Hepatocyte (in vitro differentiated cells): ENCODE results near the gene RAB28.

Experiments used
- EZH2 ChIP-seq: fragments of 200-600 bp; sonication (generic); IDR thresholded peaks from 2 replicates; pipeline ENCODE4 v1.6.1; 2016; ENCODE audit warnings: antibody characterized with exemption, mild to moderate bottlenecking, borderline replicate concordance
- EZH2phosphoT487 ChIP-seq: fragments of 200-600 bp; sonication (generic); IDR thresholded peaks from one replicate; pipeline ENCODE4 v1.6.1; 2018; ENCODE audit warnings: antibody characterized with exemption, mild to moderate bottlenecking, low read depth, moderate library complexity; ENCODE audit not compliant: unreplicated experiment, severe bottlenecking
- TF ChIP-seq, protein P1 (sequence below): fragments of 200-600 bp; sonication (generic); IDR thresholded peaks from 2 replicates; pipeline ENCODE4 v1.5.1; 2016; ENCODE audit warnings: antibody characterized with exemption, mild to moderate bottlenecking; ENCODE audit not compliant: poor library complexity

DNA sequence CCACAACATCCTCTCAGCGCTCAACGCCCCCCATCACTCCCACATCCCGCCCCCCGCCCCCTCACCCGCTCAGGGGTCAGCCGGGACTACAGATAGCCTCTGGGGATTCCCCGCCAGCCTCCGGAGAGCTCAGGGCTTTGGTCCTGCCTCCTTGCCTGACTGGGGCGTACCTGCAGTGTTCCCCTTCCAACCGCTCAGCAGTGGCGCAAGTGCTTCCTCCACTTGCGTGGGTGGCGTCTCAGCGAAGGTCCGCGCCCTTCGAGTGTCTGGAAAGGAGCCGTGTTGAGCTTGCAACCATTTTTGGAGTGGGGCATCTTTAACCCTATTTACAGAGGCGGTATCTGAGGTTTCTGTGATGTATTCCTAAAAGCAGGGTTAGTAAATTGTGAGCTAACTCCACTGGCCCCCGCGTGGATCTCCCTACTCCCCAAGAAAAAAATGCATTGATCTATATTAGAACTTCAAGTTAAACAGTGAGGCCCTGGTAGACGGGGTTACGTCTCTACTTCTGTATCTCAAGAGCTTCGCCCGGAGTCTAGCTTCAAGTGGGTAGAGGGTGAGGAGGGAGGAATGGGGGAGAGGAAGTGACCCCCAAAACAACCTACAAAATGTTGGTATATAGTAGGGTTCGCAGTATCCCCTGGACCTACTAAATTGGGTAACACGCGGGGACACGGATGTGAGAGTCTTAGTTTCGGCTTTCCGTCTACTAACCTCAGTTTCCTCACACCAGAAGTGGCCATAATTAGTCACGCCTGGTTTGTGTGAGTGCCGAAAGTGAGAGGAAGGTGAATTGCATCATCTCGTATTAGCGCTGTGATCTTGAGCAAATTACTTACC lies 44.1 kb upstream of the RAB28 start:
- TF ChIP-seq, protein P1, sequence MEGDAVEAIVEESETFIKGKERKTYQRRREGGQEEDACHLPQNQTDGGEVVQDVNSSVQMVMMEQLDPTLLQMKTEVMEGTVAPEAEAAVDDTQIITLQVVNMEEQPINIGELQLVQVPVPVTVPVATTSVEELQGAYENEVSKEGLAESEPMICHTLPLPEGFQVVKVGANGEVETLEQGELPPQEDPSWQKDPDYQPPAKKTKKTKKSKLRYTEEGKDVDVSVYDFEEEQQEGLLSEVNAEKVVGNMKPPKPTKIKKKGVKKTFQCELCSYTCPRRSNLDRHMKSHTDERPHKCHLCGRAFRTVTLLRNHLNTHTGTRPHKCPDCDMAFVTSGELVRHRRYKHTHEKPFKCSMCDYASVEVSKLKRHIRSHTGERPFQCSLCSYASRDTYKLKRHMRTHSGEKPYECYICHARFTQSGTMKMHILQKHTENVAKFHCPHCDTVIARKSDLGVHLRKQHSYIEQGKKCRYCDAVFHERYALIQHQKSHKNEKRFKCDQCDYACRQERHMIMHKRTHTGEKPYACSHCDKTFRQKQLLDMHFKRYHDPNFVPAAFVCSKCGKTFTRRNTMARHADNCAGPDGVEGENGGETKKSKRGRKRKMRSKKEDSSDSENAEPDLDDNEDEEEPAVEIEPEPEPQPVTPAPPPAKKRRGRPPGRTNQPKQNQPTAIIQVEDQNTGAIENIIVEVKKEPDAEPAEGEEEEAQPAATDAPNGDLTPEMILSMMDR, result no peak
- TF ChIP-seq EZH2, result no peak
- TF ChIP-seq EZH2phosphoT487, result no peak
